Measurements from ENCODE around the gene TMEM231. TPM values are rescaled to one million over a fixed set of nuclear protein-coding genes. Genes with fewer than 3 reads are reported as not detected.
A peak's percentile ranks its signal among the peaks of the same experiment; 100 is the strongest.
"Not testable (repeated sequence)": the region's sequence is repeated elsewhere in the genome, so short reads cannot be mapped to it uniquely, and the experiment has no call there.

Gene TMEM231
- total RNA-seq, 5 donors from 2014 or later (not counting 1 experiment from before 2014, with no cell fraction given) = 1.5 to 3.0 (median 2.1) TPM

DNA sequence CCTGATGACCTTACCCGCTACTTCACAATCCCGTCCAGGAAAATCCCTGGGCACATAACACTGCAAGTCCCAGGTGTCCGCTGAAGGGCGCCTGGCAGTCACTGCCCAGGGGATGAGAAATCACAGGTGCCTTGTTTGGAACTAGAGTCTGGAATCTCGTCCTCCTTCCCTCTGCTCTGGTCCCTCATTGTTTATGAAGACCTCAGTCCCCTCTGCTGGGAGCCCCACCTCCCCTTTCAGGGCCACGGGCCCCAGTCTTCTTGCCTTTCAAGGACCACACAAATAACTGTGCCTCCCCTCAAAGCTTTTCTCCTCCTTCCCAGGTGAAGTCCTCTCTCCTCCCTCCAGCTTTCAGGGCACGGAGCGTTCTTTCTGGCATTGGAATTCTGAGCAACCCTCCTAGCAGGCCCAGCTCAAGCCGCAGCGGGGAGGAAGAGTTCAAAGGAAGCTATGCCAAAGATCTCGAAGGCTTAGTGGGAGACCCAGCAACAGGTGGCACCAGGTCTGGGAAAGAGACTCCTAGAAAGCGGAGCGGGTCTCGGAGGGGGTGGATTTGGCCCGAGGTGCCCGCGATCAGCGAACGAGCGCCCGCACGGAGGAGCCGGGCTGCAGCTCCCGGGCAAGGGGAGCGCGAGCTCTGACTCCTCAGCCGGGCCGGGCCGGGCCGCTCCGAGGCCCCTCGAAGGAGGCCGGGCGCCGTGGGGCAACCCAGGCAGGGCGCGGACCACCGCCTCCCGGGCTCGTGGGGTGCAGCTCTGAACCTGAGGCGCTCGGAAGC lies 39.7 kb downstream of the TMEM231 start:
- H3K36me3 Mint-ChIP-seq; H3K9me3 ChIP-seq; H3K9me3 Mint-ChIP-seq; H3K27me3 ChIP-seq (replicated peaks in 1 of 2; ENCODE audit: control insufficient read depth in 2 of 2, extremely low read depth in 1 of 2, insufficient read depth in 2 of 2, low read length in 1 of 2); H3K27me3 Mint-ChIP-seq; H3K36me3 ChIP-seq (ENCODE audit: control insufficient read depth in 2 of 2, extremely low read depth in 1 of 2, insufficient read depth in 1 of 2, low read length in 1 of 2): not testable (repeated sequence)
- H3K4me1 ChIP-seq (ENCODE audit: control insufficient read depth in 1 of 2, extremely low read depth in 1 of 2, insufficient read depth in 2 of 2, low read length in 2 of 2) = peaks cover 0 to 14% of the 10 kb centered on the region in 2 experiments
- peak overlapping the region; percentile 41 to 43 for H3K27ac Mint-ChIP-seq
- peak; percentile 37 to 54 (median 47) for ATAC-seq (replicated peaks in 1 of 4)
- POLR2A ChIA-PET = interaction anchor here (0.8 to 1.9 kb wide), 4 partner anchors 40 to 132 kb away, joined by 3 to 14 read pairs (median 5); partner anchors contain the start of genes ADAT1 (in 1 of the 2), CFDP1 (in 1 of the 2) and TMEM231 (in 1 of the 2)
- H3K4me3 ChIP-seq (ENCODE audit: control insufficient read depth in 1 of 2, extremely low read depth in 1 of 2, low read length in 1 of 2) = peak overlapping the region; percentile 87 to 92
- H3K27ac ChIP-seq (ENCODE audit: low read length) = peak overlapping the region; percentile 70
- WGBS (ENCODE audit: insufficient coverage) = 3% methylated on average over 35 of the region's 42 CpGs
- peaks cover 11 to 13% (median 12%) of the 10 kb centered on the region in 3 donors for H3K4me1 Mint-ChIP-seq
- peak overlapping the region; percentile 92 to 95 (median 93) for H3K4me3 Mint-ChIP-seq
- peak in 25 of 35 experiments; percentile 6 to 52 (median 20) for DNase-seq
- CTCF ChIA-PET = interaction anchor here (0.8 to 2.6 kb wide), 14 partner anchors 40 to 136 kb away, joined by 3 to 24 read pairs (median 6); partner anchors contain the start of genes GABARAPL2 (in 2 of the 2), ADAT1 (in 1 of the 2), CFDP1 (in 1 of the 2) and KARS1 (in 1 of the 2)

DNA sequence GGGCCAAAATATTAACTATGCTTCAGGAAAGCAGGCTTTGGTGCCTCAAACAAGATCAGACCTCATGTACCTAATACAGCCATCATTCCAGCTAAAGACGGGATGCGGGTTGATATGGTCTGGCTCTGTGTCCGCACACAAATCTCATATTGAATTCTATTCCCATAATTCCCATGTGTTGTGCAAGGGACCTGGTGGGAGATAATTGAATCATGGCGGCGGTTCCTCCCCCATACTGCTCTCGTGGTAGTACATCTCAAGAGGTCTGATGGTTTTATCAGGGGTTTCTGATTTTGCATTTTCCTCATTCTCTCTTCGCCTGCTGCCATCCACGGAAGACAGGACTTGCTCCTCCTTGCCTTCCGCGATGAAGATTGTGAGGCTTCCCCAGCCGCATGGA lies 41.8 kb downstream of the TMEM231 start:
- ChIA-PET POLR2A (no interaction called here), CTCF (interaction anchor here in 1 of 2 donors (0.7 kb wide), 1 partner anchor 39 kb away, joined by 4 read pairs; no protein-coding TSS in a partner anchor)
- H3K9me3 Mint-ChIP-seq = no peaks in the 10 kb centered on the region
- no peaks in the 10 kb centered on the region for H3K36me3 Mint-ChIP-seq
- Histone ChIP-seq H3K27me3 (replicated peaks in 1 of 2; ENCODE audit: control insufficient read depth in 2 of 2, extremely low read depth in 1 of 2, insufficient read depth in 2 of 2, low read length in 1 of 2) (peaks cover 0 to 2% of the 10 kb centered on the region in 2 experiments), H3K36me3 (ENCODE audit: control insufficient read depth in 2 of 2, extremely low read depth in 1 of 2, insufficient read depth in 1 of 2, low read length in 1 of 2) (no peaks in the 10 kb centered on the region), H3K4me3 (ENCODE audit: control insufficient read depth in 1 of 2, extremely low read depth in 1 of 2, low read length in 1 of 2) (no peak overlapping the region), H3K9me3 (no peaks in the 10 kb centered on the region), H3K4me1 (ENCODE audit: control insufficient read depth in 1 of 2, extremely low read depth in 1 of 2, insufficient read depth in 2 of 2, low read length in 2 of 2) (peaks cover 0 to 14% of the 10 kb centered on the region in 2 experiments), H3K27ac (ENCODE audit: low read length) (no peak overlapping the region)
- H3K4me3 Mint-ChIP-seq = no peak overlapping the region
- no peak for DNase-seq
- ATAC-seq (replicated peaks in 1 of 4) = no peak
- H3K27me3 Mint-ChIP-seq = no peaks in the 10 kb centered on the region
- WGBS (ENCODE audit: insufficient coverage) = 97% methylated on average over 4 of the region's 11 CpGs
- H3K27ac Mint-ChIP-seq = no peak overlapping the region
- peaks cover 11 to 13% (median 12%) of the 10 kb centered on the region in 3 donors for H3K4me1 Mint-ChIP-seq

DNA sequence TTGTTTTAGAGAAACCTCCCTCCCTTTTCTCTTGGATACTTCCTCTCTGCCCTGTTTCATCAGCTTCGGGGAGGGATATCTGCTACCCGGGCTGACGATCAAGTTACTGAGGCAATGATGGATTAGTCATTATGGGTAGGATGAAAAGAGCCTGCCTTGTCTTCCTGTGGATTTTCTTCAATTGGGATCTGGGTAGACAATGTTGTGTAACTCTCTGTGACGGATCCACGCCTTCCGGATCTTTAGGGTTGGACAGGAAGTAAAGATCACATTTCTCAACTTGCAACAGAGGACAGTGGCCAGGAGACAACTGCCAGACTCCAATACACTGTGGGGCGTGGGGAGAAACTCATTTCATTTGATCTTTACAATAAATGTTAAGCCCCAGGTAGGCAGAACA lies 49.5 kb downstream of the TMEM231 start:
- no peaks in the 10 kb centered on the region for H3K36me3 ChIP-seq (ENCODE audit: control insufficient read depth in 2 of 2, extremely low read depth in 1 of 2, insufficient read depth in 1 of 2, low read length in 1 of 2)
- no peak for DNase-seq
- ChIA-PET CTCF (interaction anchor here in 1 of 2 donors (0.5 kb wide), 1 partner anchor 10 kb away, joined by 3 read pairs; no protein-coding TSS in a partner anchor), POLR2A (no interaction called here)
- Mint-ChIP-seq H3K36me3 (no peaks in the 10 kb centered on the region), H3K27me3 (peaks cover 16 to 22% of the 10 kb centered on the region in 2 donors), H3K9me3 (no peaks in the 10 kb centered on the region), H3K27ac (no peak overlapping the region), H3K4me1 (no peaks in the 10 kb centered on the region), H3K4me3 (no peak overlapping the region)
- H3K9me3 ChIP-seq = no peaks in the 10 kb centered on the region
- no CpG with 5 or more reads among the region's 7 CpGs for WGBS (ENCODE audit: insufficient coverage)
- no peak for ATAC-seq (replicated peaks in 1 of 4)
- H3K4me3 ChIP-seq (ENCODE audit: control insufficient read depth in 1 of 2, extremely low read depth in 1 of 2, low read length in 1 of 2) = no peak overlapping the region
- H3K27me3 ChIP-seq (replicated peaks in 1 of 2; ENCODE audit: control insufficient read depth in 2 of 2, extremely low read depth in 1 of 2, insufficient read depth in 2 of 2, low read length in 1 of 2) = peaks cover 0 to 10% of the 10 kb centered on the region in 2 experiments
- H3K27ac ChIP-seq (ENCODE audit: low read length) = no peak overlapping the region
- no peaks in the 10 kb centered on the region for H3K4me1 ChIP-seq (ENCODE audit: control insufficient read depth in 1 of 2, extremely low read depth in 1 of 2, insufficient read depth in 2 of 2, low read length in 2 of 2)

DNA sequence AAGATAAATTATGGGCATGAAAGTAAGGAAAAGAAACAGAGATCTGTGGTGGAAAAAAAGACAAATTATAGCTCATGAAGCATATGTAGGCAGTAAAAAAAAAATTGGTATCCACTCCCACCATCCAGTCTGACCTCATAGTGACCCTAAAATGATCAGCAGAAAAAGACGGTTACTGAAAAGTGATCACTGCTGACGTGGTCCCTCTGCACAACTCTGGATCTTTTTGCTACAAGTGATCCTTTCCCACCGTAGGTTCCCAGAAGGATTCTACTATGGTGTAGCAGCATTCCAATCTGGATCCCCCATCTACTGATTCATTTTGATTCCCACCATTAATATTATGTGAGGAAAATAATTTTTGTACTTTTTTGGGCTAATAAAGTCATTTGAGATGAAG lies 49.9 kb downstream of the TMEM231 start:
- H3K27ac Mint-ChIP-seq = no peak overlapping the region
- H3K9me3 ChIP-seq = no peaks in the 10 kb centered on the region
- no peaks in the 10 kb centered on the region for H3K36me3 ChIP-seq (ENCODE audit: control insufficient read depth in 2 of 2, extremely low read depth in 1 of 2, insufficient read depth in 1 of 2, low read length in 1 of 2)
- DNase-seq (no peak), ATAC-seq (replicated peaks in 1 of 4) (no peak)
- H3K36me3 Mint-ChIP-seq = no peaks in the 10 kb centered on the region
- H3K4me1 ChIP-seq (ENCODE audit: control insufficient read depth in 1 of 2, extremely low read depth in 1 of 2, insufficient read depth in 2 of 2, low read length in 2 of 2) = no peaks in the 10 kb centered on the region
- no peaks in the 10 kb centered on the region for H3K9me3 Mint-ChIP-seq
- ChIA-PET CTCF (interaction anchor here in 1 of 2 donors (0.5 to 0.7 kb wide), 2 partner anchors 9 to 178 kb away, joined by 3 read pairs; no protein-coding TSS in a partner anchor), POLR2A (no interaction called here)
- H3K27ac ChIP-seq (ENCODE audit: low read length) = no peak overlapping the region
- peaks cover 16 to 22% of the 10 kb centered on the region in 2 donors for H3K27me3 Mint-ChIP-seq
- no peak overlapping the region for H3K4me3 ChIP-seq (ENCODE audit: control insufficient read depth in 1 of 2, extremely low read depth in 1 of 2, low read length in 1 of 2)
- no peaks in the 10 kb centered on the region for H3K4me1 Mint-ChIP-seq
- H3K4me3 Mint-ChIP-seq = no peak overlapping the region
- H3K27me3 ChIP-seq (replicated peaks in 1 of 2; ENCODE audit: control insufficient read depth in 2 of 2, extremely low read depth in 1 of 2, insufficient read depth in 2 of 2, low read length in 1 of 2) = peaks cover 0 to 13% of the 10 kb centered on the region in 2 experiments
- WGBS (ENCODE audit: insufficient coverage) = 59% methylated on average over 2 of the region's 3 CpGs

DNA sequence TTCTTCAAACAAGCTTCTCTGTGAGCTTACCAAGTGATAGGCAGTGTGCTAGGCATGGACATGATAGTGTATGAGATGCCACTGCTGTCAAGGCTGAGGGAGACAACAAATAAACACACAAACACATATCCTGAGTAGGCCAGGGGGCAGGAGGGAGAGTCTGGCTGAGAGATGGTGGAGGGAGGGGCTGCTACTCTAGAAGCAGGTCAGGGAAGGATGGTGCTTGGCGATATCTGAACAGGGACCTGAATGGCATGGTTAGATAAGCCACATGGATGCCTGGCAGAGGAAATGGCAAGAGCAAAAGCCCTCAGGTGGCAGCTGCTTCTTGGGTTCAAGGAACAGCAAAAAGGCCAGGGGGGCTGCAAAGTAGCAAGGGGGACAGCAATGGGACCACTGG lies 52.3 kb downstream of the TMEM231 start:
- 89% methylated on average over 1 of the region's 1 CpG for WGBS (ENCODE audit: insufficient coverage)
- Mint-ChIP-seq H3K27ac (no peak overlapping the region), H3K4me3 (no peak overlapping the region), H3K9me3 (no peaks in the 10 kb centered on the region), H3K4me1 (no peaks in the 10 kb centered on the region), H3K27me3 (peaks cover 16 to 24% of the 10 kb centered on the region in 2 donors), H3K36me3 (no peaks in the 10 kb centered on the region)
- DNase-seq (no peak), ATAC-seq (replicated peaks in 1 of 4) (no peak)
- POLR2A ChIA-PET = no interaction called here
- H3K36me3 ChIP-seq (ENCODE audit: control insufficient read depth in 2 of 2, extremely low read depth in 1 of 2, insufficient read depth in 1 of 2, low read length in 1 of 2) = no peaks in the 10 kb centered on the region
- H3K4me3 ChIP-seq (ENCODE audit: control insufficient read depth in 1 of 2, extremely low read depth in 1 of 2, low read length in 1 of 2) = no peak overlapping the region
- CTCF ChIA-PET = no interaction called here
- H3K27me3 ChIP-seq (replicated peaks in 1 of 2; ENCODE audit: control insufficient read depth in 2 of 2, extremely low read depth in 1 of 2, insufficient read depth in 2 of 2, low read length in 1 of 2) = peaks cover 0 to 11% of the 10 kb centered on the region in 2 experiments
- H3K9me3 ChIP-seq = no peaks in the 10 kb centered on the region
- no peak overlapping the region for H3K27ac ChIP-seq (ENCODE audit: low read length)
- H3K4me1 ChIP-seq (ENCODE audit: control insufficient read depth in 1 of 2, extremely low read depth in 1 of 2, insufficient read depth in 2 of 2, low read length in 2 of 2) = no peaks in the 10 kb centered on the region

DNA sequence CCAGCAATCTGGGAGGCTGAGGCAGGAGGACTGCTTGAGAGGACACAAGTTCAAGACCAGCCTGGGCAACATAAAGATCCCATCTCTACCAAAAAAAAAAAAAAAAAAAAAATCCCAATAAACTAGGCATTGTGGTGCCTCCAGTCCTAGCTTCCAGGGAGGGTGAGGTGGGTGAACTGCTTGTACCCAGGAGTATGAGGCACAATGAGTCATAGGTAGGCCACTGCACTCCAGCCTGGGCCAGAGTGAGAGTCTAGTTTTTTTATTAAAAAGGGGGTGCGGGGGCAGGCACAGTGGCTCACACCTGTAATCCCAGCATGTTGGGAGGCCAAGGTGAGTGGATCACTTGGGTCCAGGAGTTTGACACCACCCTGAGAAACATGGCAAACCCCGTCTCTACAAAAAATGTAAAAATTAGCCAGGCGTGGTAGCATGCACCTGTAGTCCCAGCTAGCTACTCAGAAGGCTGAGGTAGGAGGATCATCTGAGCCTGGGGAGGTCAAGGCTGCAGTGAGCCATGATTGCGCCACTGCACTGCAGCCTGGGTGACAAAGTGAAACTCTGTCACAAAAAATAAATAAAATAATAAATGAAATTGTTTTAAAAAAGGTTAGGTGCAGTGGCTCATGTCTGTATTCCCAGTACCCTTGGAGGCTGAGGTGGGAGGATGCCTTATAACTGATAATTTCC lies 53.0 kb downstream of the TMEM231 start:
- Histone ChIP-seq H3K4me1 (ENCODE audit: control insufficient read depth in 1 of 2, extremely low read depth in 1 of 2, insufficient read depth in 2 of 2, low read length in 2 of 2) (no peaks in the 10 kb centered on the region), H3K27me3 (replicated peaks in 1 of 2; ENCODE audit: control insufficient read depth in 2 of 2, extremely low read depth in 1 of 2, insufficient read depth in 2 of 2, low read length in 1 of 2) (peaks cover 0 to 8% of the 10 kb centered on the region in 2 experiments), H3K36me3 (ENCODE audit: control insufficient read depth in 2 of 2, extremely low read depth in 1 of 2, insufficient read depth in 1 of 2, low read length in 1 of 2) (no peaks in the 10 kb centered on the region), H3K27ac (ENCODE audit: low read length) (no peak overlapping the region), H3K9me3 (no peaks in the 10 kb centered on the region), H3K4me3 (ENCODE audit: control insufficient read depth in 1 of 2, extremely low read depth in 1 of 2, low read length in 1 of 2) (no peak overlapping the region)
- peaks cover 10 to 24% of the 10 kb centered on the region in 2 donors for H3K27me3 Mint-ChIP-seq
- ChIA-PET POLR2A (no interaction called here), CTCF (no interaction called here)
- no peaks in the 10 kb centered on the region for H3K4me1 Mint-ChIP-seq
- ATAC-seq (replicated peaks in 1 of 4) = no peak
- no peak overlapping the region for H3K27ac Mint-ChIP-seq
- no peak overlapping the region for H3K4me3 Mint-ChIP-seq
- no peaks in the 10 kb centered on the region for H3K9me3 Mint-ChIP-seq
- WGBS (ENCODE audit: insufficient coverage) = 82% methylated on average over 3 of the region's 4 CpGs
- H3K36me3 Mint-ChIP-seq = no peaks in the 10 kb centered on the region
- no peak for DNase-seq
